ENCODE results near the gene ZNF195. TPM values are rescaled to one million over a fixed set of nuclear protein-coding genes. Genes with fewer than 3 reads are reported as not detected.

ZNF195 gene
- total RNA-seq, 1 donor from 2014 or later = 72.2 TPM

DNA sequence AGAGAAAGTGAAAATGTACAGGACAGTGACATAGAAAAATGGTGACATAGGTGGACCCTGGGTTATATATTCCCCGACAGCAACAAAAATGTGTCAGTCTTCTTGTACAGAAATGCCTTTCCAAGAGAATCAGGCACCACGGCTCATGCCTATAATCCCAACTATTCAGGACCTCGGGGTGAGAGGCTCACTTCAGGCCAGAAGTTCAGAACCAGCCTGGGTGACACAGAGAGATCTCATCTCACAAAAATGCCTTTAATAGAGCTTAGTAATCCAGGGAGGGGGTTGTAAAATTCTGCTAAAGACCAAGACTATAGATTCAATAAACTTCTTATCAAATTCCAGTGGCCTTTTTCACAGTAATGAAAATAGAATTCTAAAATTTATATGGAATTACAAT, 10.7 kb downstream of the ZNF195 start:
- H3K79me2 ChIP-seq (ENCODE audit: low read depth) = peaks cover 93% of the 10 kb centered on the region
- Mint-ChIP-seq H3K27me3 (ENCODE audit: insufficient read depth, low read depth) (peaks cover 2% of the 10 kb centered on the region), H3K36me3 (peaks cover 92% of the 10 kb centered on the region), H3K4me1 (no peaks in the 10 kb centered on the region), H3K9me3 (peaks cover 87% of the 10 kb centered on the region), H3K27ac (no peak overlapping the region), H3K4me3 (no peak overlapping the region)
- H3K4me1 ChIP-seq = no peaks in the 10 kb centered on the region
- DNase-seq (ENCODE audit: low spot score) = no peak
- TF ChIP-seq EZH2 (IDR thresholded peaks at IDR 0.05) (no peak), CTCF (IDR thresholded peaks at IDR 0.05) (no peak), EZH2phosphoT487 (IDR thresholded peaks at IDR 0.05) (no peak)
- peaks cover 94% of the 10 kb centered on the region for H3K36me3 ChIP-seq
- H3K4me3 ChIP-seq = no peak overlapping the region
- H3K4me2 ChIP-seq = no peak overlapping the region
- H4K20me1 ChIP-seq (ENCODE audit: low read depth) = peaks cover 6% of the 10 kb centered on the region
- no peaks in the 10 kb centered on the region for H3K27me3 ChIP-seq
- H3K9ac ChIP-seq = no peak overlapping the region
- H3K27ac ChIP-seq = no peak overlapping the region
- peaks cover 3% of the 10 kb centered on the region for H3F3A ChIP-seq (ENCODE audit: low read depth)
- H2AFZ ChIP-seq (replicated peaks) = no peak overlapping the region
- H3K9me3 ChIP-seq (ENCODE audit: low read depth) = peaks cover 41% of the 10 kb centered on the region

DNA sequence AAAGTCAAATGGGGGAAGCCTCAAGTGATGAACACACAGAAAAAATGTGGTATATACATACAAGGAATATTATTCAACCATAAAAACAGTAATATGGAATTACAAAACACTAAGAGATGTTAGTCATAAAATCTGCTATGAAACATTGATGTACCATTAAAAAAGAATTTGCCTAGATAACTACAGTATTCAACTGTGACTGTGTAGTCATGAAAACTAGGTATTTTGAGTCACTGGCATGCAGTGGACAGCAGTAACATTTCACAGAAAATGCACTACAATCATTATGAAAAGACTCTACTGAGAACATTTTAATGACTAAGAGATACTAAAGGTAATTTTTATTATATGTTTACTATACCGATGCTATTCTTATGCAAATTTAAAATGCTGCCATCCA, 11.7 kb downstream of the ZNF195 start:
- Histone ChIP-seq H3K4me1 (no peaks in the 10 kb centered on the region), H2AFZ (replicated peaks) (no peak overlapping the region), H3K9me3 (ENCODE audit: low read depth) (peaks cover 51% of the 10 kb centered on the region), H3K27ac (no peak overlapping the region), H3F3A (ENCODE audit: low read depth) (peaks cover 3% of the 10 kb centered on the region), H4K20me1 (ENCODE audit: low read depth) (no peaks in the 10 kb centered on the region), H3K4me3 (no peak overlapping the region), H3K27me3 (no peaks in the 10 kb centered on the region), H3K4me2 (no peak overlapping the region), H3K36me3 (peaks cover 96% of the 10 kb centered on the region), H3K79me2 (ENCODE audit: low read depth) (peaks cover 93% of the 10 kb centered on the region), H3K9ac (no peak overlapping the region)
- H3K27me3 Mint-ChIP-seq (ENCODE audit: insufficient read depth, low read depth) = peaks cover 2% of the 10 kb centered on the region
- DNase-seq (ENCODE audit: low spot score) = no peak
- TF ChIP-seq EZH2 (IDR thresholded peaks at IDR 0.05) (no peak), EZH2phosphoT487 (IDR thresholded peaks at IDR 0.05) (no peak), CTCF (IDR thresholded peaks at IDR 0.05) (no peak)
- H3K27ac Mint-ChIP-seq = no peak overlapping the region
- H3K9me3 Mint-ChIP-seq = peaks cover 87% of the 10 kb centered on the region
- no peaks in the 10 kb centered on the region for H3K4me1 Mint-ChIP-seq
- no peak overlapping the region for H3K4me3 Mint-ChIP-seq
- H3K36me3 Mint-ChIP-seq = peaks cover 91% of the 10 kb centered on the region

GRCh38 chr11:3359092-3359824, 19.7 kb downstream of the ZNF195 start:
- Histone ChIP-seq H3K27ac (no peak overlapping the region), H3K79me2 (ENCODE audit: low read depth) (peaks cover 29% of the 10 kb centered on the region), H3K4me2 (no peak overlapping the region), H3F3A (ENCODE audit: low read depth) (peaks cover 11% of the 10 kb centered on the region), H3K4me3 (peak overlapping the region; percentile 0), H2AFZ (replicated peaks) (no peak overlapping the region), H4K20me1 (ENCODE audit: low read depth) (no peaks in the 10 kb centered on the region), H3K27me3 (peaks cover 12% of the 10 kb centered on the region), H3K36me3 (peaks cover 61% of the 10 kb centered on the region), H3K9me3 (ENCODE audit: low read depth) (peaks cover 59% of the 10 kb centered on the region), H3K4me1 (no peaks in the 10 kb centered on the region), H3K9ac (no peak overlapping the region)
- Mint-ChIP-seq H3K36me3 (peaks cover 81% of the 10 kb centered on the region), H3K4me1 (no peaks in the 10 kb centered on the region), H3K9me3 (peaks cover 80% of the 10 kb centered on the region), H3K27me3 (ENCODE audit: insufficient read depth, low read depth) (peaks cover 14% of the 10 kb centered on the region), H3K27ac (no peak overlapping the region), H3K4me3 (no peak overlapping the region)
- no peak for DNase-seq (ENCODE audit: low spot score)
- TF ChIP-seq CTCF (IDR thresholded peaks at IDR 0.05) = no peak
- no peak for TF ChIP-seq EZH2phosphoT487 (IDR thresholded peaks at IDR 0.05)
- TF ChIP-seq EZH2 (IDR thresholded peaks at IDR 0.05) = no peak

Measured in neural progenitor cell (in vitro differentiated cells).